ENCODE data around the gene ANKRD13B.
A peak's percentile ranks its signal among the peaks of the same experiment; 100 is the strongest.

The ANKRD13B gene

DNA sequence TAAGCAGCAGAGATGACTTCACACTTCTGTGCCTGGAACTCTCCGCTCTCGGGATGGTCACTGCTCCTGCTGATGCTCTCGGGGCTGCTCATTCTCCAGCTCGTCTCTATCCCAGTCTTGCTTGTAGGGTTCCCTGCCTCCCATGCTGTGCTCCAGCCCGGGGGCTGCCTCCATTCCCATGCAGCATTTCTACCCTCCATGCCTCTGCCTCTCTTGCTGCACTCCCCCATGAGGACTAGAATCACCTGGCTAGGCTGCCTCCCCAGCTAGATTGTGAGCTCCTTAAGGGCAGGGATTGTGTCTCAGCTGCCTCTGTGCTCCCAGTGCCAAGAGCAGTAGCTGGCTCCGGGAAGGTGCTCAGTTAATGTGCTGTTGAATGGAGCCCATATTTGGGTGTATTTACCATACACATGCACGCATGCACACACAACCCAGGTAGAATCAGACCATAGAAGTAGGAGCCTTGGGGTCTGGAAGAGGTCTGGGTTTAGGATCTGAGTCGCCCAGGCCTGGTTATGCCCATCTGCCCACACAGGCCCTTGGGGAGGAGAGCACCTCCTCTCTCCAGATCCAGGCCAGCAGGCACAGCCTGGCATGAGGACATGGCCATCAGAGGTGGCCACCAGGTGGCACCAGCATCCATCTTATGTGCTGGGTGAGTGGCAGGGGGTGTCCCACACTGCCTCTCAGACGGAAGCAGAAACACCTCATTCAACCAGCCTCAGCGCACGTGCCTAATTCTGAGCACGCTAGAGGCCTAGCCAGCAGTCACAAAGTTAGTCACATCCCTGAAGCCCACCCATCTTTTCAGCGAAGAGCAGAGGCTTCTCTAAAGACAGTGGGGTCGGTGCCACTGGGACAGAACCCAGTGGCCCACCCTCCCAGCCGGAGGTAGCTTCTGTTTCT, 12.8 kb upstream of the ANKRD13B start:
- peak; percentile 97 for ATAC-seq
- TF ChIP-seq TOX (CRISPR knock-in tag; IDR thresholded peaks at IDR 0.05; ENCODE audit: borderline replicate concordance) (no peak), RARB (CRISPR knock-in tag; IDR thresholded peaks at IDR 0.05) (no peak), TCF4 (CRISPR knock-in tag; IDR thresholded peaks at IDR 0.05; ENCODE audit: borderline replicate concordance) (no peak), ZNF565 (CRISPR knock-in tag; conservative IDR thresholded peaks at IDR 0.05; ENCODE audit: low read depth) (no peak), CSRNP3 (CRISPR knock-in tag; IDR thresholded peaks at IDR 0.05) (no peak), ESRRG (CRISPR knock-in tag; IDR thresholded peaks at IDR 0.05) (no peak), ZNF70 (CRISPR knock-in tag; IDR thresholded peaks at IDR 0.05) (no peak; the same call in 1 of the 2 replicates), SNAI2 (CRISPR knock-in tag; IDR thresholded peaks at IDR 0.05) (no peak), ZC3H10 (CRISPR knock-in tag; IDR thresholded peaks at IDR 0.05) (no peak), GLIS3 (CRISPR knock-in tag; IDR thresholded peaks at IDR 0.05) (no peak), ISL1 (CRISPR knock-in tag; IDR thresholded peaks at IDR 0.05) (no peak), PATZ1 (CRISPR knock-in tag; IDR thresholded peaks at IDR 0.05; ENCODE audit: borderline replicate concordance) (no peak), ZFP30 (CRISPR knock-in tag; IDR thresholded peaks at IDR 0.05) (no peak), OSR1 (CRISPR knock-in tag; IDR thresholded peaks at IDR 0.05) (no peak)
- TF ChIP-seq, protein P1, sequence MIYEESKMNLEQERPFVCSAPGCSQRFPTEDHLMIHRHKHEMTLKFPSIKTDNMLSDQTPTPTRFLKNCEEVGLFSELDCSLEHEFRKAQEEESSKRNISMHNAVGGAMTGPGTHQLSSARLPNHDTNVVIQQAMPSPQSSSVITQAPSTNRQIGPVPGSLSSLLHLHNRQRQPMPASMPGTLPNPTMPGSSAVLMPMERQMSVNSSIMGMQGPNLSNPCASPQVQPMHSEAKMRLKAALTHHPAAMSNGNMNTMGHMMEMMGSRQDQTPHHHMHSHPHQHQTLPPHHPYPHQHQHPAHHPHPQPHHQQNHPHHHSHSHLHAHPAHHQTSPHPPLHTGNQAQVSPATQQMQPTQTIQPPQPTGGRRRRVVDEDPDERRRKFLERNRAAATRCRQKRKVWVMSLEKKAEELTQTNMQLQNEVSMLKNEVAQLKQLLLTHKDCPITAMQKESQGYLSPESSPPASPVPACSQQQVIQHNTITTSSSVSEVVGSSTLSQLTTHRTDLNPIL (CRISPR knock-in tag; IDR thresholded peaks at IDR 0.05; ENCODE audit: low read depth) = no peak
- TF ChIP-seq, protein P2, sequence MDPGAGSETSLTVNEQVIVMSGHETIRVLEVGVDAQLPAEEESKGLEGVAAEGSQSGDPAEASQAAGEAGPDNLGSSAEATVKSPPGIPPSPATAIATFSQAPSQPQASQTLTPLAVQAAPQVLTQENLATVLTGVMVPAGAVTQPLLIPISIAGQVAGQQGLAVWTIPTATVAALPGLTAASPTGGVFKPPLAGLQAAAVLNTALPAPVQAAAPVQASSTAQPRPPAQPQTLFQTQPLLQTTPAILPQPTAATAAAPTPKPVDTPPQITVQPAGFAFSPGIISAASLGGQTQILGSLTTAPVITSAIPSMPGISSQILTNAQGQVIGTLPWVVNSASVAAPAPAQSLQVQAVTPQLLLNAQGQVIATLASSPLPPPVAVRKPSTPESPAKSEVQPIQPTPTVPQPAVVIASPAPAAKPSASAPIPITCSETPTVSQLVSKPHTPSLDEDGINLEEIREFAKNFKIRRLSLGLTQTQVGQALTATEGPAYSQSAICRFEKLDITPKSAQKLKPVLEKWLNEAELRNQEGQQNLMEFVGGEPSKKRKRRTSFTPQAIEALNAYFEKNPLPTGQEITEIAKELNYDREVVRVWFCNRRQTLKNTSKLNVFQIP (CRISPR knock-in tag; IDR thresholded peaks at IDR 0.05; ENCODE audit: borderline replicate concordance, low read depth) = no peak

GRCh38 chr17:29581583-29582253, 11.2 kb upstream of the ANKRD13B start:
- no peak for ATAC-seq
- TF ChIP-seq OSR1 (CRISPR knock-in tag; IDR thresholded peaks at IDR 0.05) (no peak), ZNF70 (CRISPR knock-in tag; IDR thresholded peaks at IDR 0.05) (no peak), PATZ1 (CRISPR knock-in tag; IDR thresholded peaks at IDR 0.05; ENCODE audit: borderline replicate concordance) (no peak)

DNA sequence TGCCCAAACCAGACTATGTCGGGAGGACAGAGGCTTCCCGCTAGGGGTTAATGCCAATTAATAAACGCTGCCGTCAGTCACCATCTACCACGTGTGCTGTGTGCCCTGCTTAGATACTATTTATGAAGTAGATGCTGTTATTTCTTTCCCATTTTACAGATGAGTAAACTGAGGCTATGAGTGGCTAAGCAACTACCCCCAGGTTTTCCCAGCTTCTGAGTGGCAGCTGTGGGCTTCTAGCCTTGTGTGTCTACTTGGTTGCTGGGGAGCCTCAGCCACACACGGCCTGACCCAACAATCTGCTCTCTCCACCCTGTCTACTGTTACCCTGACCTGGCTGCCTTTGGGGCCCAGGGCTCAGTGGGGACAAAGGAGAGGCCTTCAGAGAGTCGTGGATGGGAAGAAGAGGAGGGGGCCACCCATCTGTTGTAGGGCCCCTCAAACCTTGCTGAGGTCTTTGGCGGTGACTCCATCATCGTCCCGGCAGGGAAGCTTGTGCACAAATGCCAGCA, 10.6 kb upstream of the ANKRD13B start:
- ATAC-seq = no peak
- TF ChIP-seq RARB (CRISPR knock-in tag; IDR thresholded peaks at IDR 0.05) (no peak), ZFP3 (CRISPR knock-in tag; IDR thresholded peaks at IDR 0.05) (no peak), TOX (CRISPR knock-in tag; IDR thresholded peaks at IDR 0.05; ENCODE audit: borderline replicate concordance) (no peak), ZNF565 (CRISPR knock-in tag; conservative IDR thresholded peaks at IDR 0.05; ENCODE audit: low read depth) (no peak), ZNF8 (CRISPR knock-in tag; IDR thresholded peaks at IDR 0.05) (no peak), CSDC2 (CRISPR knock-in tag; IDR thresholded peaks at IDR 0.05) (no peak), TSHZ2 (CRISPR knock-in tag; IDR thresholded peaks at IDR 0.05) (no peak), ZC3H10 (CRISPR knock-in tag; IDR thresholded peaks at IDR 0.05) (no peak)
- TF ChIP-seq, protein P2 (CRISPR knock-in tag; IDR thresholded peaks at IDR 0.05; ENCODE audit: borderline replicate concordance, low read depth) = no peak
- TF ChIP-seq, protein P1 (CRISPR knock-in tag; IDR thresholded peaks at IDR 0.05; ENCODE audit: low read depth) = no peak

Measured in SK-N-SH treated with all-trans-retinoic acid at 6 μM for 48 hours (cell line).